Neural progenitor cell (in vitro differentiated cells): ENCODE measurements around the gene EIF3I. TPM values are rescaled to one million over a fixed set of nuclear protein-coding genes. Genes with fewer than 3 reads are reported as not detected.
"Not testable (repeated sequence)": the region's sequence is repeated elsewhere in the genome, so short reads cannot be mapped to it uniquely, and the experiment has no call there.

Source experiments
- DNase-seq: peaks from one replicate; pipeline ENCODE4 v3.0.0-alpha.2; 2016; ENCODE audit warnings: low spot score
- H2AFZ ChIP-seq: fragments of 200-600 bp; sonication (generic); replicated peaks from 2 replicates; pipeline ENCODE4 v1.6.1; 2016; ENCODE audit warnings: antibody characterized with exemption
- H3F3A ChIP-seq: fragments of 200-600 bp; sonication (generic); 2 replicates; pipeline ENCODE4 v1.6.1; 2016; ENCODE audit warnings: antibody characterized with exemption, low read depth
- H3K27ac ChIP-seq: fragments of 200-600 bp; sonication (generic); 2 replicates; pipeline ENCODE4 v1.5.1; 2016; ENCODE audit warnings: mild to moderate bottlenecking
- H3K27me3 ChIP-seq: fragments of 200-600 bp; sonication (generic); 2 replicates; pipeline ENCODE4 v1.6.1; 2016; ENCODE audit warnings: mild to moderate bottlenecking, moderate library complexity
- H3K36me3 ChIP-seq: fragments of 200-600 bp; sonication (generic); 2 replicates; pipeline ENCODE4 v1.5.1; 2016
- H3K4me1 ChIP-seq: fragments of 200-600 bp; sonication (generic); 2 replicates; pipeline ENCODE4 v1.6.1; 2016; ENCODE audit warnings: mixed run types
- H3K4me2 ChIP-seq: fragments of 200-600 bp; sonication (generic); 2 replicates; pipeline ENCODE4 v1.6.1; 2016
- H3K4me3 ChIP-seq: fragments of 200-600 bp; sonication (generic); 2 replicates; pipeline ENCODE4 v1.5.1; 2016
- H3K79me2 ChIP-seq: fragments of 200-600 bp; sonication (generic); 2 replicates; pipeline ENCODE4 v1.6.1; 2016; ENCODE audit warnings: low read depth
- H3K9ac ChIP-seq: fragments of 200-600 bp; sonication (generic); 2 replicates; pipeline ENCODE4 v1.6.1; 2016
- H3K9me3 ChIP-seq: fragments of 200-600 bp; sonication (generic); 2 replicates; pipeline ENCODE4 v1.5.1; 2016; ENCODE audit warnings: low read depth
- H4K20me1 ChIP-seq: fragments of 200-600 bp; sonication (generic); 2 replicates; pipeline ENCODE4 v1.6.1; 2016; ENCODE audit warnings: low read depth
- H3K27ac Mint-ChIP-seq: 3 replicates; pipeline ENCODE4 v1.8.0; 2021; ENCODE audit warnings: mixed read lengths
- H3K27me3 Mint-ChIP-seq: 2 replicates; pipeline ENCODE4 v1.8.0; 2022; ENCODE audit warnings: low read depth, mild to moderate bottlenecking, inconsistent platforms, moderate library complexity, mixed read lengths; ENCODE audit not compliant: insufficient read depth
- H3K36me3 Mint-ChIP-seq: 3 replicates; pipeline ENCODE4 v1.8.0; 2021; ENCODE audit warnings: mixed read lengths
- H3K4me1 Mint-ChIP-seq: 3 replicates; pipeline ENCODE4 v1.8.0; 2021; ENCODE audit warnings: mixed read lengths
- H3K4me3 Mint-ChIP-seq: 3 replicates; pipeline ENCODE4 v1.8.0; 2021; ENCODE audit warnings: mild to moderate bottlenecking, moderate library complexity, mixed read lengths
- H3K9me3 Mint-ChIP-seq: 3 replicates; pipeline ENCODE4 v1.8.0; 2020; ENCODE audit warnings: mixed read lengths
- CTCF ChIP-seq: fragments of 200-600 bp; sonication (generic); IDR thresholded peaks from 2 replicates; pipeline ENCODE4 v1.5.1; 2017; ENCODE audit warnings: antibody characterized with exemption, mild to moderate bottlenecking
- EZH2 ChIP-seq: fragments of 200-600 bp; sonication (generic); IDR thresholded peaks from 2 replicates; pipeline ENCODE4 v1.6.1; 2017; ENCODE audit warnings: antibody characterized with exemption, mild to moderate bottlenecking, moderate library complexity
- EZH2phosphoT487 ChIP-seq: fragments of 200-600 bp; sonication (generic); IDR thresholded peaks from 2 replicates; pipeline ENCODE4 v1.6.1; 2017; ENCODE audit warnings: antibody characterized with exemption
- total RNA-seq: library from RNA; depleted of rRNA; stranded (reverse); fragments of >200 nt; gene quantifications from 2 replicates; pipeline ENCODE4 v1.2.3, GENCODE V29; 2015; ENCODE audit warnings: low replicate concordance

The EIF3I gene
- total RNA-seq, 1 donor from 2014 or later, result 204 TPM

- no peak for DNase-seq
- Histone ChIP-seq H3K9ac (no peak overlapping the region), H3K4me1 (no peaks in the 10 kb centered on the region), H3K4me3 (no peak overlapping the region), H3K36me3 (no peaks in the 10 kb centered on the region), H3F3A (no peaks in the 10 kb centered on the region), H4K20me1 (no peaks in the 10 kb centered on the region), H3K27me3 (no peaks in the 10 kb centered on the region), H3K79me2 (no peaks in the 10 kb centered on the region), H3K9me3 (no peaks in the 10 kb centered on the region), H3K4me2 (no peak overlapping the region), H3K27ac (no peak overlapping the region), H2AFZ (no peak overlapping the region)
- no peak overlapping the region for H3K27ac Mint-ChIP-seq
- peaks cover 10% of the 10 kb centered on the region for H3K4me1 Mint-ChIP-seq
- no peaks in the 10 kb centered on the region for H3K36me3 Mint-ChIP-seq
- peaks cover 4% of the 10 kb centered on the region for H3K27me3 Mint-ChIP-seq
- no peaks in the 10 kb centered on the region for H3K9me3 Mint-ChIP-seq
- TF ChIP-seq CTCF, result no peak
- no peak for TF ChIP-seq EZH2phosphoT487
- TF ChIP-seq EZH2, result no peak
- no peak overlapping the region for H3K4me3 Mint-ChIP-seq
These were observed 33.2 kb downstream of the EIF3I start for GRCh38 chr1:32255072-32256071.

- no peak overlapping the region for H3K4me3 Mint-ChIP-seq
- H2AFZ ChIP-seq, result no peak overlapping the region
- H3K27me3 ChIP-seq, result no peaks in the 10 kb centered on the region
- no peak overlapping the region for H3K27ac ChIP-seq
- H3F3A ChIP-seq, result no peaks in the 10 kb centered on the region
- TF ChIP-seq EZH2phosphoT487 (no peak), CTCF (no peak), EZH2 (no peak)
- no peaks in the 10 kb centered on the region for H3K36me3 ChIP-seq
- H3K4me2 ChIP-seq, result no peak overlapping the region
- H3K79me2 ChIP-seq, result no peaks in the 10 kb centered on the region
- H3K4me3 ChIP-seq, result no peak overlapping the region
- H3K9me3 ChIP-seq, result no peaks in the 10 kb centered on the region
- peaks cover 6% of the 10 kb centered on the region for H3K27me3 Mint-ChIP-seq
- H3K4me1 ChIP-seq, result no peaks in the 10 kb centered on the region
- no peak for DNase-seq
- H3K36me3 Mint-ChIP-seq, result no peaks in the 10 kb centered on the region
- no peaks in the 10 kb centered on the region for H4K20me1 ChIP-seq
- H3K4me1 Mint-ChIP-seq, result peaks cover 2% of the 10 kb centered on the region
- H3K27ac Mint-ChIP-seq, result no peak overlapping the region
- H3K9ac ChIP-seq, result no peak overlapping the region
- H3K9me3 Mint-ChIP-seq, result no peaks in the 10 kb centered on the region
These were observed 34.4 kb downstream of the EIF3I start for GRCh38 chr1:32256473-32257226.

- TF ChIP-seq CTCF (no peak), EZH2phosphoT487 (no peak), EZH2 (no peak)
- Histone ChIP-seq H4K20me1 (no peaks in the 10 kb centered on the region), H3K79me2 (no peaks in the 10 kb centered on the region)
These were observed 35.0 kb downstream of the EIF3I start for GRCh38 chr1:32257227-32257508.

GRCh38 chr1:32263236-32263593, 41.0 kb downstream of the EIF3I start:
- not testable (repeated sequence) for H3K27ac ChIP-seq, H3K9me3 Mint-ChIP-seq, H3F3A ChIP-seq, H3K27me3 Mint-ChIP-seq, H3K9me3 ChIP-seq, H4K20me1 ChIP-seq, H2AFZ ChIP-seq, H3K27ac Mint-ChIP-seq, H3K36me3 Mint-ChIP-seq, H3K4me3 ChIP-seq, H3K4me3 Mint-ChIP-seq, H3K4me1 ChIP-seq, H3K4me1 Mint-ChIP-seq, H3K36me3 ChIP-seq, H3K9ac ChIP-seq, DNase-seq, H3K27me3 ChIP-seq, H3K4me2 ChIP-seq, H3K79me2 ChIP-seq

More at GRCh38 chr1:32257227-32257508, 35.0 kb downstream of the EIF3I start:
- Mint-ChIP-seq H3K27ac (no peak overlapping the region), H3K27me3 (peaks cover 6% of the 10 kb centered on the region), H3K36me3 (no peaks in the 10 kb centered on the region), H3K4me3 (no peak overlapping the region), H3K4me1 (peaks cover 2% of the 10 kb centered on the region), H3K9me3 (no peaks in the 10 kb centered on the region)
- Histone ChIP-seq H3K4me1 (no peaks in the 10 kb centered on the region), H3K36me3 (no peaks in the 10 kb centered on the region), H3F3A (no peaks in the 10 kb centered on the region), H3K9ac (no peak overlapping the region), H3K9me3 (no peaks in the 10 kb centered on the region), H3K27me3 (no peaks in the 10 kb centered on the region), H3K4me3 (no peak overlapping the region), H2AFZ (no peak overlapping the region), H3K27ac (no peak overlapping the region), H3K4me2 (no peak overlapping the region)
- no peak for DNase-seq
